Stromal cell of bone marrow (primary cell): ENCODE measurements around the gene COL9A1.
"Not testable (repeated sequence)": the region's sequence is repeated elsewhere in the genome, so short reads cannot be mapped to it uniquely, and the experiment has no call there.

ENCODE experiments used
- DNase-seq: peaks from one replicate; pipeline ENCODE4 v3.0.0-alpha.2; 2012; ENCODE audit warnings: low read depth

The COL9A1 gene

DNA sequence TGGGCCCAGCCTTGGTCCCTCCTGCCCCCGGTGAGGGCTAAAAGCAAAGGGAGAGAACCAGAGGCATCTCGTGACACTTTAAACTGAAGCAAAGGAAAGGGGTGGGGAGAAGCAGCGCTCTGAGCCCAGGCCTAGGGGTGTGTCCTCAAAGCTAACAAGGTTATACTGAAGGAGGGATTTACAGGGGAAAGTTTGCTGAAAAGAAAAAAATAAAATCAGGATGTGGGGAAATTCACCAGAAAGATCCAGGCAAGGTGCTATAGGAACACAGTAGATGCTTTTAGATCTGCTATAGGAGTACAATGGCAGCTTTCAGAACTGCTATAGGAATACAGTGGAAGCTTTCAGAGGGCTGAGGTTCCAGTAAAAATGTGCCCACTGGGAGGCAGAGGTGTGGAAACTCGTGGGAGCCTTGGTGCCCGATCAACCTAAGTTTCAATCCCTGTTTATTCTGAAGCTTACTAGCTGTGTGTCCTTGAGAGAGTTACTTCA lies at the start of gene COL9A1:
Gene COL9A1 (minus strand): TSS at position 51 of the 492 bp plus-strand sequence. CDS start 160 bp downstream, outside the sequence.
- DNase-seq, result no peak

GRCh38 chr6:70351461-70351860 lies 48.6 kb upstream of the COL9A1 start:
- no peak for DNase-seq

DNA sequence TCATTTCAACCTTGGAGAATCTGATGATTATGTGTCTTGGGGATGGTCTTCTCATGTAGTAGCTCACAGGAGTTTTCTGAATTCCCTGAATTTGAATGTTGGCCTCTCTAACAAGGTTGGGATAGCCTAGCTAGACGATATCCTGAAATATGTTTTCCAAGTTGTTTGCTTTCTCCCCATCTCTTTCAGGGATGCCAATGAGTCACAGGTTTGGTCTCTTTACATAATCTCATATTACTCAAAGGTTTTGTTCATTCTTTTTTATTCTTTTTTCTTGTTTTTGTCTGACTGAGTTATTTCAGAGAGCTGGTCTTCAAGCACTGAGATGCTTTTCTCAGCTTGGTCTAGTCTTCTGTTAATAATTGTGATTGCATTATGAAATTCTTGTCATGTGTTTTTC lies 42.7 kb upstream of the COL9A1 start:
- DNase-seq, result no peak

DNA sequence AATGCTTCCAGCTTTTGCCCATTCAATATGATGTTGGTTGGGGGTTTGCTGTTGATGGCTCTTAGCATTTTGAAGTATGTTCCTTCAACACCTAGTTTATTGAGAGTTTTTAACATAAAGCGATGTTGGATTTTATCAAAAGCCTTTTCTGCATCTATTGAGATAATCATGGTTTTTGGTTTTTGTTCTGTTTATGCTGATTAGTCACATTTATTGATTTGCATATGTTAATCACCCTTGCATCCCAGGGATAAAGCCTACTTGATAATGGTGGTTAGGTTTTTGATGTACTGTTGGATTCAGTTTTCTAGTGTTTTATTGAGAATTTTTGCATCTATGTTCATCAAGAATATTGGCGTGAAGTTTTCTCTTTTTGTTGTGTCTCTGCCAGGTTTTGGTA lies 40.4 kb upstream of the COL9A1 start:
- DNase-seq, result no peak

- not testable (repeated sequence) for DNase-seq
Observed at GRCh38 chr6:70339810-70340209, 36.9 kb upstream of the COL9A1 start.

- no peak for DNase-seq
Observed at GRCh38 chr6:70338775-70339174, 35.9 kb upstream of the COL9A1 start.

GRCh38 chr6:70337743-70338105 lies 34.8 kb upstream of the COL9A1 start:
- no peak for DNase-seq

DNA sequence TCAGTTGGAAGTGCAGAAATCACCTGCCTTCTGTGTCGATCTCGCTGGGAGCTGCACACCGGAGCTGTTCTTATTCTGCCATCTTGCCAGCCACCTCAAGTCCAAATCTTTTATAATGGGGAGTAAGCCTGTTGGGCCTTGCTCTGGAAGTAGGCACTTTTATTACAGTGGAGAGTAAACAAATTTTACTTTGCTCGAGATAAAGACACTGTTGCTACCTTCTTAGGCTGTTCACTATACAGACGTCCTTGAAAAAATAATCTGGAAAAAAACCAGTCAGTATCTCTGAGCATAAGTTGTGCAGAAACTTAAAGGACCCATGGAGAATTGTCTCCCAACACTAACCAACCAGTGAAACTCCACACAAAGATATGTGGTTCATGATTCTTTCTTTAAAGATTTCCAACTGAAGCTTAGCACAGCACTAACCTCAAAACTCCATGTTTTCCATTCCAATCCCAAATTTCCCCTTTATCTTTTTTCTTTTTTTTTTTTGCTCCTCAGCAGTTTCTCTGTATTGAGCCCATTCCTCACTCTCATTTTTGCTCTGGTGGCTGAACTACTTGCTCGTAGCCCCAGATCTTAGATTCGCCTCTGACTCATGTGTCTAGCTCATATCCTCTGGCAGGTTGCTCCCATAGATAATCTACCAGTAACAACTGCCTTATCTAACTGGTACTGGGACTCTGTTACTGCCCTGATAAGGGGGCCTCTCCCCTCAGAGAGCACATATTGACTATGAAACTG lies 34.3 kb upstream of the COL9A1 start:
- DNase-seq, result no peak

DNA sequence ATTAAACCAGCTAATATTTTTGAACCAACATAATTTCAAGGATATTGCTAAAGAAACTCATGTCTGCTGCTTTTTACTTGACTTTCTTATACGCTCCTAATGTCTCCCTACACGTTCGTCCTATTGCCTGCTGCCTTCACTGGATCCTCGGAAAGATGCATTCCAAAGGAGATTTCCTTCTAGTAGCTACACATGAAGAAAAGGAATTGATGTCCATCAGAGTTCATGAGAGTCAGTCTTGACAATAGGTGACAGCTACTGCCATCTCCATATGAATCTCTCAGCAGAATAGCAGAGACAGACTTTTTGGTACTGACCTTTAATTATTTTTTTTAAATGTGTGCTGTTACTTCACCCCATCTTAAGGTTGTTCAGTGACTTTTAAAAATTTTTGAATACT lies 24.2 kb upstream of the COL9A1 start:
- no peak for DNase-seq

GRCh38 chr6:70325009-70325408 lies 22.1 kb upstream of the COL9A1 start:
- no peak for DNase-seq

DNA sequence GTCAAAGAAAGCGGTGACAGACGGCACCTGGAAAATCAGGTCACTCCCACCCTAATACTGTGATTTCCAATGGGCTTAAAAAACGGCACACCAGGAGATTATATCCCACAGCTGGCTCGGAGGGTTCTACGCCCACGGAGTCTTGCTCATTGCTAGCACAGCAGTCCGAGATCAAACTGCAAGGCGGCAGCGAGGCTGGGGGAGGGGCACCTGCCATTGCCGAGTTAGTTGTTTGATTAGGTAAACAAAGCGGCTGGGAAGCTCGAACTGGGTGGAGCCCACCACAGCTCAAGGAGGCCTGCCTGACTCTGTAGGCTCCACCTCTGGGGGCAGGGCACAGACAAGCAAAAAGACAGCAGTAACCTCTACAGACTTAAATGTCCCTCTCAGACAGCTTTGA lies 14.9 kb upstream of the COL9A1 start:
- DNase-seq, result not testable (repeated sequence)

DNA sequence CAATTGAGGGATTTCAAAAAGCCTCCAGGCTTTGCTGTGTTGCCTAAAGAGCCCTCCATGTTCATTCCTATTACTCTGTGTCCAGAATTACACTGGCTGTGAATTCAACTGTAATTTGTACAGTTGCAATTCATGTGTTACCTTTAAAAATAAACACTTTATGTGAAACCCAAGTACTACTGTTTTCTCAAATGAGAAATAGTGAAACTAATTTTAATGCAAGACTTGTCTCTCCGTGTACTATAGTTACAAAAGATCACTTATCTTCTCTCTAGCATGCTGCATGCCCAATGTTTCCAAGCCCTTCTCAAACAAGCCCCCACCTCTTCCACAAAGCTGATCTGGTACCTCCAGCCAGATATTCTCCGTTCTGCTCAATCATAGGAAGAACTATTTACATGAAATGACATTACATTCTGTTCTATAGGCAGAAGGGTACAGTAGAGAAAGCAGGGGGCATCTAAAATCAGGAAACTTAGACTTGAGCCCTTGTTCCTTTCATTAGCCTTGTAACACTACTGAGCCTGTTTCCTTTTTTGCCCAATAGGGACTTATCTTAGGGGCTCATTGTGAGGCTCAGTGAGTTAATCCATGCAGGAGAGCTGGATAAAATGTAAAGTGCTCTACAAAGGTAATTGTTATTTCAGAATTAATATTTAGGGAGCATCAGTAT lies 12.3 kb upstream of the COL9A1 start:
- DNase-seq, result no peak

DNA sequence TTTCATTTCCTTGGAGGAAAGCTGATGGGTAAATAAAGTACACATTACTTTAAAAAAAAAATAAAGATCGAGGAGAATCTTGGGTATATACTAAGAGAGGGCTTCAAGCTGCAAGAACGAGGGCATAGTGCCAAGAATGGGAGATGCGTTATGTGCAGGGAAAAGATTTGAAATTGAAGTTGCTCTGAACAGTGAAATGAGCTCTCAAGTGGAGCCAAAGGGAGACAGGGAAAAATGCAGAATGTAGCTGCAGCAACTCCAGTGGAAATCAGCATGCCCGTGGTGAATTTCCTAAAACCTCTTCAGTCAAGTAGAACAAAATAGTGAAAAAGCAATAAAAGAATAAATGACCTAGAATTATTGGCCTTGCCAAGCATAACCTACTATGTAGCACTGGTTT lies 11.4 kb upstream of the COL9A1 start:
- DNase-seq, result no peak

DNA sequence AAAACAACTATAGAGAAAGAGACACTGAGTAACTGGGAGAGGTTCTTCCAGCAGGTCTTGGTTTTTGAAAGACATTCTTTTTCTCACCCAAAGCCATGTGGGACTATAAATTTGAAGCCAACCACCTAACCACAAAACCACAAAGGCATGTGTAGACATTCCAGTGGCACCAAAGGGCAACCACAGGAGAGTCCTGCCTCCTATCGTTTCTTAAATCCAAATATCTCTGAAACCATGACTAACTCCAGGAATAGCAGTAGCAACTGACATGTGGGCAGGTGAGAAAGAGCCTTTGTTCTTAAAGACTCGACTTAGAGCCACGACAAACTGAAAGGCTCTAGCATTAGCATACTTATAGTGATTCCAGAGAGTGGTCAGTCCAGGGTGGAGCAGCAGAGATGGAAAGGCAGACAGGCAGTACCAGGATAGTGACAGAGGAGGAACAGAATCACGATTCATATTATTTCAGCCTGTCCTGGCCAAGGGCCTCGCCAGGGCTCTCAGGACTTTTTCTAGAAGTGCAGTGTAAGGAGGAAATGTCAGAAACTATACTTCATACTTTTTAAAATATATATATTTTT lies 9.4 kb upstream of the COL9A1 start:
- peak; percentile 3 for DNase-seq

GRCh38 chr6:70310063-70310694 lies 7.3 kb upstream of the COL9A1 start:
- peak; percentile 17 for DNase-seq

DNA sequence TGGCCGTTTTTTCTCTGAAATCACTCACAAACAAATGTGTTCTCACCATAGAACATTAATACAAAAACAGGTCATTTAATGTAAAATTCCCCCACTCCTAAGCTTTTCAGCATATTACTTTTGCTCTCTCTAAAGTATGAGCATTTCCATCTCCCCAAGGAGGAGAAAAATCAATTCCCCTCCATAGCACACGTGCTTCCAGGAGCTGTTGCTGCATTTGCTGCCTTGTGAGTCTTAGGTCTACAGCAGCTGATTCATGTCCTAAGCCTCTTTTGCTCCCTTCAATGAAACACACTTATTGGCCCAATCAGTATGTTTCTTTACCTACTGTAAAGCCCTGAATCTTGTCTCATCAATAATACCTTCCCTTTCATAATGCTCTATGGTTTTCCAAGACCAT lies 6.4 kb upstream of the COL9A1 start:
- DNase-seq, result no peak

- DNase-seq, result not testable (repeated sequence)
Observed at GRCh38 chr6:70308142-70308541, 5.3 kb upstream of the COL9A1 start.

DNA sequence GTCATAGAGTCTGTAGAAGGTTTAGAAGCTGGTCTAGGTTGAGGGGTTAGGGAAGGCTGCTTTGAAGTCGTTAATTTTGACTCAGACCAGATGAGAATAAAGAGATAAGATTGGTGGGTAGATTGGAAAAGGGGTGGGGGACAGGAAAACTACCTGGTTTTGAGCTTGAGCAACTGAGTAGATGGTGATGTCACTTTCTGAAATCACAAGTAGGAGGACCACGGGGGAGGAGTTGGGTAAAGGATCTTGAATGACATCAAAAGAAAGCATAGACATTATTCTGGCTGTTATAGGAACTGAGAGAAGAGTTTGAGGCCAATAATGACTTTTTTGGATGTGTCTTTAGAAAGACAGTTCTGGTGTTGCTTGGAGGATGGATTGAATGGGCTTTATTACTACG lies 4.1 kb upstream of the COL9A1 start:
- DNase-seq, result no peak

DNA sequence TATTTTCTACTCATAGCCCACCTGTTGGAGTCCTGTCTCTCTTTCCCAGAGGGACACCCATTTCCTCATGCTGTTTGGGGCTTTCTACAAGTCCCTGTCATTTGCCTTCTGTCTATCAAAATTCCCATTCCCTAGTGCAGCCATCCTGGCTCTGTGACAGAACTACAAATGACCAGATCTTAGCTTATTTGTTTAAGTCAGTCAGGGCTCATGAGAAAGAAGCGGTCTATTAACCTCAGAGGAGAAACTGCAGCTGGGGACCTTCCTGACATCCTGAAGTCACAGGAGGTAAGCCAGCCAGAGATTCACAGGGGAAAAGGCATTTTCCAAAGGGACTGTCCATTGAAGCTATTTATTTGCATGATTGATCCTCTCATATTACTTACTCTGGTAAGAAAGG lies 1.7 kb upstream of the COL9A1 start:
- DNase-seq, result no peak

DNA sequence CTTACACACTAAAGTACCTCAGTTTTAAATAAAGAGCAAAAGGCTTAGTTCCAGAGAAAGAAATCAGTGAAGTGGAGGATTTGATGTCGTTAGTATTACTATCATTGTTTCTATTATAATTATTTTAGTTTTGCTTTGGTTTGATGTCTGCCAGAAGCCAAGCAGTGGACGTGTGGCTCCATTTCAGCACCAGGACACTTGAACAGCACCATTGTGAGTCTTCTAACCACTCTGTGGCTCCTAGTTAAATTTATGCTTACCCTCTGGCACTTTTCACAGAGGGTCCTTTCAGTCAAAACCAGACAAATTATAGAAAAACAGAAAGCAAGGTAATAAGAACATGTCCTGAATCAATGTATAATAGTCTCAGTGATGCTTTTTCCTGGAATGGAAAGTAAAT lies 3.4 kb downstream of the COL9A1 start:
- no peak for DNase-seq

DNA sequence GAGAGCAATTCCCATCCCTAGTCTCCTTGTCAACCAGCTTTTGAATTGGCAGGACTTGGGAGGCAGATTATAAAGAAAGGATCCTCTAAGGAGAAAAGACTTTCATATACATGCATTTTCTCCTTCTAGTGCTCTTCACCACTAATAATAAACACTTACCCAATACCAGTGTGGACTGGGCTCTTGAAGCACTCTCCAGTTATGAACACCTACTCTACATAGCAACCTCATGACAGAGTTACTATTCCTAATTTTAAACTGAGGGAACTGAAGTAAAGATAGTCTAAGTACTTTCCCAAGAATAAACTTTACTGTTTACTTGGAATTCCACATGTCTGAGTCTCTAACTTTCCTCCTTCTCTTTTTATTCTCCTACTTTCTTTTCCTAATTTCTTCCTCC lies 4.8 kb downstream of the COL9A1 start:
- no peak for DNase-seq

DNA sequence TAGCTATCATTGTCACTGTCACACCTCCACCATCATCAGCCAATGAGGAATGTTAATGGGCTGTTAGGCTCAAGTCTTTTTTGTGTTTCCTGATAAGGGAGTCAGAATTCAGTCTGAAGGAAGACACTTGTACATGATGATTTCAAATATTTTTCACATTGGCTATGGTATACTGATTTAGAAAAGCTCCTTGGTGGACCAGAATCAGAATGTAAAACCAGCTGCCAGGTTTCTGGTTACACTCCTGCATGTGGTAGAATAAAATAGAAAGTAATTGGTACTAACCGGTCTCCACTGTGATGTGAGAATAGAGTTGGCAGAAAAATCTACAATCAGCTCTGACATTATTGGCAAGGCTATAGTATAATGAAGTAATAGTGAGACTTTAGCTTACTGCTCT lies 10.7 kb downstream of the COL9A1 start:
- no peak for DNase-seq

DNA sequence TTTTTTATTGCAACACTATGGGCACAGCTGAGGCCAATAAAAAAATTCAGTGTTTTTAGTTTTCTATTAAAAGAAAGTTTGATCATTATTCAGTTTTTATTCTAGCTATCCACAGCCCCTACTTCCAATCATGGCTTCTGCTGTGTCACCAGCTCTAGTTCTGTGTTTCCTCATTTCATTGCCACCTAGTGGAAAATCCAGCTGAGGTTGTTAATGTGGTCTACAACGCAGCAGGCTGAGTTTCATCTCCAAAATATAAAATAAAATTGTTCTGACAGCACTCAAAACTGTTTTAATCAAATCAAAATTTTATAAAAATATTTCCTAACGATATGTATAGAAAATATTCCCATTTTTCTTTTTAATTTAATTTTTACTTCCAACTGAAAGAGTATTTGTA lies 13.6 kb downstream of the COL9A1 start:
- DNase-seq, result no peak
